Effector CD4-positive, alpha-beta T cell (primary cell): ENCODE measurements around the gene CATSPER3.

Source experiments
- DNase-seq: peaks from one replicate; pipeline ENCODE4 v3.0.0-alpha.2; 2020

CATSPER3 gene

DNA sequence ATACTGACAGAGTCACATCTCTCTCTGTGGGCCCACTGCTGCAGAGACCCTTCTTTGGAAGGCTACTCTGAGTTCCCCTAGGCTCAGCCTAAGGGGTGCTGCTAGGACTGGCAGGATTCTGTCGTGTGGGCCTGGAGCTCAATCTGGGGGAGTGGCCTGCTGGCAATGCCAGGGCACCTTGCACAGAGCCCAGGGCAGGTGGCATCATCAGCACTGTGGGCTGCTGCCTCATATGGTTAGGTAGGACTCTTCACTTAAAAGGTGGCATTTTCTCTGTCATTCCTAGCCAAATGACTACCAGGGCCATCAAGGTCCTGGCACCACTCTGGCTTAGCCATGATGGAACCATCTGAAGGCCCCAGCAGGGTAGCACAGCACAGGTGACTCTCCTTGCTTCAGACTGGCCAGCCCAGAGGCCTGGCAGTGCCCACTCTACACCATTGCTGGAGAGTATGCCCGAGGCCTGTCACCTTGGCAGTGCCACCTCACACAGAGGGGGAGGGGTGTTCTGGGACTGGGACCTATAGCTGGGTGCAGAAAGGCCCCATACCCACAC, 44.4 kb downstream of the CATSPER3 start:
- DNase-seq = no peak

DNA sequence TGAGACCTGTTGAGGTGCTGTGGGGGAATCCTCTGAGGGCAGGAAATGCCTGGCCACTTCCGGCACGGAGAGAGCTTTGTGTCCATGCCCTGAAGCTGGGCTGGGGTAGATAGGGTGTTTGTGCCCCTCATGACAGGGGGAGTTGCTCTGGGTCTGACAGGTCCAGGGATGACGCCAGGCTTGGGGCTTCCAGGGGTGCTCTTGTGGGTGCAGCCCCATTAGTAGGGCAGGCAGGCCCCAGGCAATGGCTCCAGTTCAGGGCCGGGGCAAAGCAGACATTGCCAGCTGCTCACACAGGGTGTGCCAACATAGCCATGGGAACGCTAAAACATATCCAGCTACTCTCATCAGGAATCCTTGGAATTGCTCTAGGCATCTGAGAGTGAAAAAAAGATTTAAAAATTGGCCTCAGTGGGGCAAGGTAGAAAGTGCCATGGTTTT, 45.3 kb downstream of the CATSPER3 start:
- no peak for DNase-seq

DNA sequence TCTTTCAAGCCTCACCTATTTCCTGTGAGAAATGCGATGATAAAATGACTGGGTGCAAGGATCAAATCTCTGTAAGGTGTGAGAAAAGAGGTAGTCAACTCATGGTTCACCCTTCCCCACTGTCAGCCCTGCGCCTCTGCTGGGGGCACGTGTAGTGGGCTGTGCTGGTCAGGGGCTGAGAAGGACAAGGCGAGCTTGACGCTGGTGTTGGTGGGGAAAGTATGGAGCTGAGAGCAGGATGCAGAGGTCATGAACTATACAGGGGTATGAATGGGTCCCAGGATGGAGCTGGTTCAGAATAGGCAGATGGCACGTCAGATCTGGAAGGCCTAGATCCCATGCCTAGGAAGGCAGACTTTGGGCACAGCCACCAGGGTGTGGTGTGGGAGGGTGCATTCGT, 45.7 kb downstream of the CATSPER3 start:
- DNase-seq = no peak

DNA sequence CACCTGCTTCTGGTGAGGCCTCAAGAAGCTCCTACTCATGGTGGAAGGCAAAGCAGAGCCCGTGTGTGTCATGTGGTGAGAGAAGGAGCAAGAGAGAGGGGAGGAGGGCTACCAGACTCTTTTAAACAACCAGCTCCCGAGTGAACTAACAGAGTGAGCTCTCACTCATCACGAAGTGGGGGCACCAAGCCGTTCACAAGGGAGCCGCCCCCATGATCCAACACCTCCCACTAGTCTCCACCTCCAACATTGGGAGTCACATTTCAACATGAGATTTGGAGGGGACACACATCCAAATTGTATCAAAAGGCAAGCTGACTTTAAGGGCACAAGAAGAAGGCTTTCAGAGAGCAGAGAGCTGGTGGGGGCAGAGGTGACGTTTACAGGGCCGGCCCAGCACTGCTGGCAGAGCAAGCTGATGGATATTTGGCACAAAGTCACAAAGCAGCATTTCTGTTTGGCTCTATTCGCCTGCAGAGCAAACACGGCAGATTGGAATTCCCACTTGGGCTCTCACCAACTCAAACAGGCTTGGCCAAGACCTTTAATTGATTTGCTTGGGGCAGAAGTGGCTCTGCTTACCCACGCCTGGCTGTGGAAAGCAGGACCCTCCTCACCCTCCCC, 46.4 kb downstream of the CATSPER3 start:
- no peak for DNase-seq

DNA sequence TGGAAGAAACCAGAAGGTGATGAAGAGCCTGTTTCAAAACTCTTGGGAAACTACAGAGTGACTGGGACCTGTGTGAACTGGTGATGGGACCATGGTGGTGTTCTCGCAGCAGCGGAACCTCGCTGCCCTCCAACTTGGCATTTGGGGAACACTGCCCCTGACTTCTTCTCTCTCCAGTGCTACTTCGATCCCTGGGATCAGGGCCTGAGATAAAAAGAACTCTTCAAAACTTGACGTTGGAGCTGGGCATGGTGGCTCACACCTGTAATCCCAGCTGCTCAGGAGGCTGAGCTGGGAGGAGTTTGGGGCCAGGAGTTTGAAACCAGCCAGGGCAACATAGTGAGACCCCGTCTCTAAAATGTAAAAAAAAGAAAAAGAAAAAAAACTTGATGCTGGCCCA, 48.2 kb downstream of the CATSPER3 start:
- DNase-seq = no peak

DNA sequence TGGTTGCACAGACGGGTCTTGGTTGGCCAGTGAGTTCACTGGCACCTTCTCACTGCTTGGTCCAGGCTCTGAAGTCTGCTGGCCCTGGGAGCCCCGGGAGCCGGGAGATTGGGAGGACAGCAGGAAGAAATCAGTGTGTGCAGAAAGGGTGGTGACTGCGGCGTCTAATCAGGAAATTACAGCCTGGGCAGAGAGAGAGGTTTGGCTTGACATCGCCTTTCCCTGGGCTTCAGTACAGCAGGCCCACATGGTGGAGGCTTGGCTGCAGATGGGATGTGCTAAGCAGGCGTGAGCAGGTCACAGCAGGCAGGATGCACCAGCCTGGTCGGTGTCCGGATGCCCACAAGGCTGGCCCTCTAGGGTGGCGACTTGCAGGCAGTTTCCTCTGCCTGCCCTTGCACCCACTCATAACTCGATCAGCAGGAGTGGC, 49.2 kb downstream of the CATSPER3 start:
- no peak for DNase-seq

DNA sequence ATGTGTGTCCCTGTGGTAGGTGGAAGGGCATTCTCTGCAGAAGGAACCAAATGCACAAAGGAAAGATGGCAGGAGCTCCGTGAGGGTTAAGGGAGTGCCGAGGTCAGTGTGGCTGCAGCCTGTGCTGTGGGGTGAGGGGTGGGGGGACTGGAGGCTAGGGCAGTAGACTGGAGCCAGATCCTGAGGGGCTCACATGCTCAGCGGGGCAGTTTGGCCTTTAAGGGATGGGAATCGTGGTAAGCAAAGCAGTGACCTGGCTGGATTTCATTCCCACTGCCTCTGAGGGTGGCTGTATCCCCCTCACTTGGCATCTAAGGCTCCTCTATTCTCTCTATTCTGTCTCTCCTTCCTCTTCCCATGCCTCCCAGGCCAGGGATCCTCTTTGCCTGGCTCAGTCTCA, 50.8 kb downstream of the CATSPER3 start:
- no peak for DNase-seq

DNA sequence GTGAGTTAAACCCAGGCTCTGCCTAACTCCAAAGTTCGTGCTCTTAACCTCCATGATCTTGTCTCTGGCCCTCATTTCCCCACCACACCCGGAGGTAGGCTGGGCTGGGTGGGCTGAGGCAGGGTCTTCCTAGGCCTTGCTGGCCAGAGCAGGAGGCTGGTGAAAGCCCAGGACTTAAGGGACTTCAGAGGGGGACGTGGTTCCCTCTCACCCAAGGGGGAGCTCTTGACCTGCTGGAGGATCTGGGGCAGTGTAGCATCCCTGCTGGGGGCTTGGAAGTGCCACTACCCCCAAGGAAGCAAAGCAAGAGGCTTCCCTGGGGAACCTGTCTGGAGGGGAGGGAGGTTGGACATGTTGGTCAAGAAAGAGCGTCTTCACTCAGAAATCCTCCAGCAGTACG, 51.6 kb downstream of the CATSPER3 start:
- DNase-seq = no peak

DNA sequence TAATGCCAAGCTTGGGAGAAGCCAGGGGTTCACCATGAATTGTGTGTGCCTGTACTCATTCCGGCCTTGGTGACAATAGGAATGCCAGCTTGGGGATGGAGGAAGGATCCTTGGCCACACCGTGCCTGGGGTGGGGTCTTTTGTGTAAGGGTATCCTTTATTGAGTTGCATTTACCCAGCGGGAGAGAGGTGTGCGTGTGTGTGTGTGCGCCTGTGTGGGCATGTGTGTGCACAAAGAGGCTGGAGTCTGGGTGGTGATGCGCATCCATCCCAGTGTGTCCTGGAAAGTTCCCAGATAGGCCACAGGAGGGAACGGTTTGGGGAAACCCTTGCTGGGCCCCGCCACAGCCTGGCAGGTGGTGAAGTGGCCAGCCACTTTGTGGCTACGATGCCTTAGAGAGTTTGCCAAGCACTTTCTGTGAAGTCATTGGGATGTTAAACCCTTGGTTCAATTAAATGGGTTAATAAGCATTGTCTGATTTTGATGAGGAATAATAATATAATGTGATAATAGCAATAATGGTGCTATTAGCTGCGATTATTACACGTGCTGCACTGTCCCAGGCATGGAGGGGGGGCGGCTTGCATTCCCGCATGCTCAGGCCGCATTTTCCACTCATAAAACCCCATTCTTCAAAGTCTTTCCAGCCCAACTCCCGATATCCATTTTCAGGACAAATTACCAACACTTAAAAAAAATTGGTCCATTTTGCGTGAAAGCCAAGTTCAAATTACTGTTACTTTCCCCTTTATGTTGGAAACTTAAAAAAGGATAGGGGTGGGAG, 52.6 kb downstream of the CATSPER3 start:
- no peak for DNase-seq

DNA sequence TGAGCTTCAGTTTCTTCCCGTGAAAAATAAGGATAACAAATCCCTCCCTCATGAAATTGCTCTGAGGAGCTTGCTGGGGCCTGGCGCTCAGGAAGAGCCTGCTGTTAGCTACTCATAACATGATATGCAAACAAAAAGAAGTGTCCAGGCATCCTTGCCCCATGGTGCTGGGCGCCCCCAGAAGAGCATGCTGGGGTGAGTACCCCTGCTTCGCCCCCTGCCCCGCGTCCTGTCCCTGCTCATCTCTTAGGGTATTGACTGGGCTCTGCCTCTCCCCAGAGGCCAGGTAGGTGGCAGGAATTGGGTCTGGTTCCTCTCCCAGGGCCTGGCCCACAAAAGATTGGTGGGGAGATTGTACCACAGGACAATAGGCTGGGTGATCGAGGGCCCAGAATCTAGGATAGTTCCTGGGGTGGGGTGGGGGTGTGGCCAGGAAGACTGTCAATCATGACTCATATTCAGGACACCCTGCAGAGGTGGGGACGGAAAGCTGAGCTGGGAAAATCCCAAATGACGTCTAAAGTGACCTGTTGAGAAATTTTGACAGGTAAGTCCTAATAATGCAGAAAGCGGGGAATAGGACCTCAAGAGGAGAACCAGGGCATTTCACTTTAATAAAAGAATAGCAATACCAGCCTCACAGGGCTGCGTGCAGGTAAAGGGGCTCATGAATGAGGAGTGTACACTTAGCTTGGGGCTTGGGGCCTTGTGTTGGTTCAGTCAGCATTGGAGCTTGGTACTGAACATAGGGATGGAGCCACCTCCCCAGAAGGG, 57.4 kb downstream of the CATSPER3 start:
- DNase-seq = no peak

DNA sequence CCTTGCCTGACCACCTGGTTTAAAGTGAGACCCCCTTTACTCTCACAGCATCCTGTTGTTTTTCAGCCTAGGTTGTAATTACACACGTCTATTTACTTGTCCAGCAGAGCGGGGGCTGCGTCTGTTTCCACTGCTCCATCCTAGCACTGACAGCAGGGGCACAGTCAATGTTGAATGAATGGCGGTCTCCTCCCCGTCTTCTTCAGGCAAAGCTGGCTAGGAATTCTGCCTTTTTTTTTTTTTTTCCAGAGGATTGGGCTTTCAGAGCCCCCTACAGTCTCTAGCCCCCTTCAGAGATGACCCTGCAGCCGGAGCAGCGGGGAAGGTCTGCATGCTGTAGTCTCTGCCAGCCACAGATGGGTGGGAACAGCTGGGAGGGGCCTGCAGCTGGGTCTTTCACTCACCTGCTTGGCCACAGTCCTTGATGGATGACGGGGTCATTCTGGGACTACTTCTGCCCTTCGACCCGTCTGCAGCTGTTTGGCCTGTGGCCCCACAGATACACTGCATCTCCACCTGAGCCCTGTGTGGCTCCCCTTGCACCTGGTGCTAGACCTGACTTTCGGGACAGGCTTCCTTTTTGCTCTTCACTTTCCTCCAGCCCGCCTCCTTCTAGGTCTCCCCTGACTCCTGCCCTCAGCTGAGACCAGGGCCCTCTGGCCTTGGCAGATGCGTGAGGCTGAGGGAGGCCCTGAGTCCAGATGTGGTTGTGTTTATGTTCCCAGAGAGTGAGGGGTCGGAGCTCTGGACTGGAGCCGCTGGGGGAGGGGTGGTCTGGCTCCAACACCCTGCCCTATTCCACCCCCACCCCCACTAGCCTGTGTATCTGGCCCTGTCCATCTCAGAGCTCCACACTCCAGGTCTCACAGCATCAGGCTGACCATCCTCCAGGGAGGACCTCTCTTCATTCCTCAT, 58.3 kb downstream of the CATSPER3 start:
- DNase-seq = no peak

DNA sequence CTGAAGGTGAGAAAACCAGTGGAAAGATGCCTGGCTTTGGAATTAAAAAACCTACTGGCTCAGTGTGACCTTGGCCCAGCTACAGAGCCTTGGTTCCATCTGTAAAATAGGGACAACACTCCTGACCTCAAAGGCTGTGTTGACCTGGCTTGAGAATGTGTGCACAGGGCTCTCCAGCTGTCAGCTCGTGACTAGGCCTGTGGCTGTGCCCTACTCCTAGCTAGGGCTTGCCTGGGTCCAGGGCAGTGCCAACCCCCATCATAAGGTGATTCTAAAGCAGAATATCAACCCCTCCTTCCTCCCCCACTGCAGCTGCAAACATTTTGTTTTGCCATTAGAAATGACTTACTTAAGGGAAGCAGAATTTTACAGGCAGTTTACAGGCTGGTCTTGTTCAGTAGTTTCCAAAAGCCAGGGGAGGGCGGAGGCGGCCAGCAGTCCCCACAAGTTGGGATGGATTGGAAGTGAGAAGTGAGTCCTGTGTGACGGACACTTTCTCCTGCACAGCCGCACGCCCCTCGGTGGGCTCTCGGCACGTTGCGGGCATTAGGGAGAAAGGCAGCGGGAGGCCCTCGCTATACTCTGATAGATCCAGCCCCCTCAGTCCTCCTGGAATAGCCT, 59.0 kb downstream of the CATSPER3 start:
- DNase-seq = no peak

DNA sequence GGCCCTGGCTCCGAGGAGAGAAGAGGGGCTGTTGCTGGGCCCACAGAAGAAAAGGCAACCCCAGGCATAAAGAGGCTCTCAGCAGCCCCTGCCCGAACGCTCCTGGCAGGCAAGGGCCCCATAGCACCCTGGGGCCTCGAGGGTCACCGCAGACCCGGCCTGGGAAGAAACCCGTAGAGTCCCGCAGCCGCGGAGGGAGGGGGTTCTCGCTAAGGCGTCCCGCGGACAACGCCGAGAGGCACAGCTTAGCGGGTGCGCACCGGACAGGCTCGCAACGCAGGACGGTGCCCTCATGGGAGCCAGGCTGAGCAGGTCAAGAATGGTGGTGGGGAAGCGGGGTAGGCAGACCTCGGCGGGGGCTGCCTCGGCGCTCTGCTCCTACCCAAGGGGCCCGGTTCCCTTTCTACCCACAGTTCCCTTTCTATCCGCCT, 59.6 kb downstream of the CATSPER3 start:
- DNase-seq = no peak

DNA sequence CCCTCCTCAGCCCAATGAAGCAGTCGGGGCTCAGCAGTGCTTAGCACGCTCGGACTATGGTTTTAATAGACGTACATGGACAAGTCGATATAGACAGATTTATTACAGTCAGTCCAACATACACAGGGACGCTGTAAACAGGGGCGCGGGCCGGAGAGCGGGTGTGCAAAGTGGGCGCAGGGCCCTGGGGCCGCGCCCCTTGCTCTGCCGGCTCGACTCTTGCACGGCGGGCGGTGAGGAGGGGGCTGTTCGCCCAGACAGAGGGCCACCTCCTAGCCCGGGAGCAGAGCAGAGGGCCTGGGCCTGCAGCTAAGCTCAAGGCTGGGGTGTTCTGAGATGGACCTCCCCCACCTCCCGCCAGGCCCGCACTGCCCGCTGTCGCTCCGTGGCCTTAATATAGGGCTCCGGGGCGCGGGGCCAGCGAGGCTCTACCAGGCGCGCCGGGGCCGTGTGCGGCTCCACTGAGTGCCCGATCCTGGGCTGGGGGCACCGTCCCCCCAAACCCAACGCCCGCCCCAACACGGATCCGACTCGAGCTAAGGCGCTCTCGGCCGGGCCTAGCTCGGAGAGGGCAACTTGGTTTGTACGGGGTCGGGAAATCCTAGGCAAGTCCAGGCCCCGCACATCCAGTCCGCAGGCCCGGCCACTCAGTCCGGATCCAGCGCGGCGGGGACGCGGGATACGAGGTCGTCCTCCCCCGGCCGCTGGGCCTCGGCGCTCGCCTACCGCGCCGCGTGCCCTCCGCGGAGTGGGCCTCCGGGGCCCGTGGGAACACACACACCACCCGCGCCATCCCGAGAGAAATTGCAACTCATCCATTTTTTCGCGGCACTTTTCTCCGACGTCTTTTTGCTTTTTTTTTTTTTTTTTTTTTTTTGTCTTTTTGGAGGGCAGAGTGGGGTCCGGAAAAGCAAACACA, 60.2 kb downstream of the CATSPER3 start:
- no peak for DNase-seq

DNA sequence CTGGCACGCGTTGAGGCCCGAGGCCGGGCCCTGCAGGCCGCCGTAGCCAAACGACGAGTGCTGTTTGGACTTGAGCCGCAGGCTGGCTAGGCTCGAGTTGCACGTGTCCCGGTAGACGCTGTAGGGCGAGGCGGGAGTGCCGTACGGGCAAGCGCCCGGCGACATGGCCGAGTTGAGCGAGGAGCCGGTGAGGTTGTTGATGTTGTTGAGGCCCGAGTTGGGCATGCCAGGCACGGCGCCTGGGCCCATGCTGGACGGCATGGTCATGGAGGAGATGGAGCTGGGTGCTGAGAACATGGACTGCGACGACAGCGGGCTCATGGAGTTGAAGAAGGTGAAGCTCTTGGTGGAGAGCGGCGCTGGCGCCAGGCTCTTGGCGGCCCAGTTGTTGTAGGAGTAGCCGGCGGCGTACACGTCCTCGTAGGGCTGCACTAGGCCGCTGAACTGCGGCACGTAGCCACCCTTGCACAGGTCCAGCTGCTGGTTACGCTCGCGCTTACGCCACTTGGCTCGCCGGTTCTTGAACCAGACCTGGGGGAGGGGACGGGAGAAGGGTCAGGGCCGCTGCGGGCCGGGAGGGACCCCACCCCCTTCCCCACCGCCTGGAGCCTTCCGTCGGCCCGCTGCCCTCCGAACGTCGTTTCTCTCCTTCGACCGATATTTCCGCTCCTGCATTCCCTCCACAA, 61.2 kb downstream of the CATSPER3 start:
- no peak for DNase-seq

DNA sequence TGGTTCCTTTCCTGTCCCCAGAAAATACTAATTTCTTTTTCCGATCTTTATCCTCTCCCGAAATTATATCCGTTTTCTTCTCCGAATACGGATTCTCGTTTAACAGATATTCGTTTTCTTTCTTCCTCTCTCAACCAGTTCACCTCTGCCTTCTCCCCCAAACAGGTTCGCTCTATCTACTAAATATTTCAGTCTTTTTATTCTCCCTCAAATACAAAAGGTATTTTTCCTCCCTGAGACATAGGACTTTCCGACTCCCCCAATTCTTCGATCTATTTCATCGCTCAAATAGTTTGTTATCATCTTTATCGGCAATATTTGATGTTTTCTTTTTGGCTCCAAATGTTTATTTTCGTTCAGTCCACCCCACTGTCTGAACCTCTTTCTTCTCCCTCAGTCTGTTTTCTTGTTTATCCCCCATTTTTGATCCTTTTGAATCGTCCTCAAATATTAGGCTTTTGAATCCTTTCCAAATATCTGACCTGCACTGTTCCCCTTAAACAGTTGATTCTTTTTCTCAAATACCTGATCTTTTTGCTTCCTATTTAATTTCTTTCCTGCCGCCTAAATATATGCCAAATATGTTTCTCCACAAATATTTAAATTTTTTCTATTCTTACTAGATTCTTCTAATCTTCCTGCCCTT, 61.9 kb downstream of the CATSPER3 start:
- no peak for DNase-seq

DNA sequence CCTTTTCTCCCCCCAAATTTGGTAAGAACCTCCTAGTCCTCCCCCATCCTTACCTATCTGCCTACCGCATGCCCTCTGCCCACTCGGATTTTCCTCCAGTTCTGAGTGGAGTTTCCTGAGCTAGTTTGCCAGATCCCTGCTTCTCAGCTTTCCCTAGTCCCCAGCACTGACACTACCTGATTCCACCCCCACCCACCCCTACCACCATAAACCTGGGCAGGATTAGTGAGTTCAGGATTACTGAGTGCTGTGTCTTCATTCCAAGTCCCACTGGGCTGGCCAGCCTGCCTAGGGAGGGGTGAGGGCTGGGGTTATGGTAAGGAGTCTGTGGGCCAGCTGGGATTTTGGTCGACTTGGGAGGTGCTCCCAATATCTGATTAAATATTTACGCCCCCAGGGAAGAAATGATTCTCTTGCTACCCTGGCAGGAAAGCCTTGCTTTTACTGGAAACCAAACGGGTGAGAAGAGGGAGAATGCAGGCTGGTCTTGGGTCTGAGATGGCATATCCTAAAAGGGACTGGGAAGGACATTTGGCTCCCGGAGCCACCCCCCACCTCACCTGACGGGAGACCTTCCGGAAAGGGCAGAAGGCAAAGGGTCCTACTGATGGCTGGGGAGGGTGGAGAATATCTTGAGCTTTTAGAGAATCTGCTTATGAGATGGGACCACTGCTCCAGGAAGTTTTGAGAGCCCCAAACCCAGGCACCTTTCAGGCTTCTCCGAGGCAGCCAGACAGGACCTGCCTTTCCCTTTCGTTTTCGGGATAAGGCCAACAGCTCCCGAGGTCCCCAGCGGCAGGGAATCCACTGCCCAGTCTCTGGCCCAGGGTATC, 62.6 kb downstream of the CATSPER3 start:
- DNase-seq = no peak
